Measurements from ENCODE around the gene CIRBP. TPM values are rescaled to one million over a fixed set of nuclear protein-coding genes. Genes with fewer than 3 reads are reported as not detected.

The CIRBP gene
- total RNA-seq, 2 donors from 2014 or later, result 163 to 179 TPM

DNA sequence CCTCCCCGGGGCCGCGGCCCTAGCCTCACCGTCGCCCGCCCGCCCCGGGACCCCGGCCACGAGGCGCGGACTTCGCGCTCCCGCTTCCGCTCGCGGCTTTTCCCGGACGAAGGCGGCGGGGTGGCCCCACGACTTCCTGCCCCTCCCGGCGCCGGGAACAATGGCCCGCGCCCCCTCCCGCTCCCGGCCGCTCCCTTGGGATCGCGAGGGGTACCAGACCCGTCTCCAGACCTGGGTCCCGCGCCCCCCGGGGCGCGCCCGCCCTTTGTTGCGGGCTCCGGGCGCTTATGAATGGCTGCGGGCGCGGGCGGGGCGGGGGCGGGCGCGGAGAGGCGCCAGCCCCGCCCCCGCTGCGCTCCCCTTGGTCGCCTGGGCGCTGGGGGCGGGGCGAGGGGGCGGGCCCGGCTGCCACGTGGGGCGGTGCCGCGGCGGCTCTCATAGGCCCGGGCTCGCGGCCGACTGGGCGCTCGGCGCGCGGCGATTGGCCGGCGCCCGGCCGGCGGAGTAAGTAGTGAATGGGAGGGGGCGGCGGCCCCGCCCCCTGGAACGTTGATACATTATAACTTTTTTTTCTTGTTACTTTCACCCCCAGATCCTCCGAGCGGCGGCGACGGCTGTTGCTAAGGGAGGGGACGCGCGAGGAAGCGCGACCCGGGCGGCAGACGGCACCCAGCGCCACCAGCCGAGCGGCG is 19.7 kb upstream of the CIRBP start:
- Histone ChIP-seq H3K27ac (peak overlapping the region; percentile 99), H3K9ac (ENCODE audit: low read depth in 2 of 2, low read length in 2 of 2) (peak overlapping the region; percentile 70 to 97), H3K4me1 (peaks cover 27% of the 10 kb centered on the region), H3K27me3 (no peaks in the 10 kb centered on the region), H3K36me3 (peaks cover 7% of the 10 kb centered on the region), H3K9me3 (no peaks in the 10 kb centered on the region), H3K4me3 (peak overlapping the region; percentile 85)
- peak; percentile 93 for DNase-seq
- intact Hi-C loops (cut with DNase I), result no loop called here
- TF ChIP-seq CTCF (IDR thresholded peaks at IDR 0.05), result no peak

DNA sequence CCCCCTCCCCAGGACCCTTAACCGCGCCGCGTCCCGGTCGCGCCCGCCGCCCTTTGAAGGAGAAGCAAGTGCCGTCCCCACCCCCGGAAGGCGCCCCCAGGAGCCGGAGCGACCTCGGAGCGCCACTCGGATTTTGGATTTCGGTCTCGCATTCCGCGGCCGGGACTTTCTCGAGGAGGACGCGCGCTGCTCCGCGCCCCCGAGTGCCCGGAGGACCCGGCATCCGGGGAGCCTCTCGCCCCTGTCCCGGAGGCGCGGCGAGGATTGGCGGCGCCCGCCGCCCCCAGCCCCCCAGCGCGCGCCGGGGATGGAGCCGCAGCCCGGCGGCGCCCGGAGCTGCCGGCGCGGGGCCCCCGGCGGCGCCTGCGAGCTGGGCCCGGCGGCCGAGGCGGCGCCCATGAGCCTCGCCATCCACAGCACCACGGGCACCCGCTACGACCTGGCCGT is 19.1 kb upstream of the CIRBP start:
- Histone ChIP-seq H3K27me3 (no peaks in the 10 kb centered on the region), H3K4me3 (peak overlapping the region; percentile 85), H3K36me3 (peaks cover 12% of the 10 kb centered on the region), H3K9me3 (no peaks in the 10 kb centered on the region), H3K4me1 (peaks cover 26% of the 10 kb centered on the region), H3K27ac (peak overlapping the region; percentile 99), H3K9ac (ENCODE audit: low read depth in 2 of 2, low read length in 2 of 2) (peak overlapping the region; percentile 70 to 95)
- DNase-seq, result no peak
- intact Hi-C loops (cut with DNase I), result no loop called here
- no peak for TF ChIP-seq CTCF (IDR thresholded peaks at IDR 0.05)

GRCh38 chr19:1250437-1251260 is 18.5 kb upstream of the CIRBP start:
- peaks cover 19% of the 10 kb centered on the region for H3K36me3 ChIP-seq
- no peaks in the 10 kb centered on the region for H3K27me3 ChIP-seq
- H3K9ac ChIP-seq (ENCODE audit: low read depth in 2 of 2, low read length in 2 of 2), result peak overlapping the region; percentile 95 to 99
- no peak for TF ChIP-seq CTCF (IDR thresholded peaks at IDR 0.05)
- peaks cover 26% of the 10 kb centered on the region for H3K4me1 ChIP-seq
- no peaks in the 10 kb centered on the region for H3K9me3 ChIP-seq
- intact Hi-C loops (cut with DNase I), result no loop called here
- peak; percentile 65 for DNase-seq
- peak overlapping the region; percentile 85 for H3K4me3 ChIP-seq
- H3K27ac ChIP-seq, result peak overlapping the region; percentile 99

GRCh38 chr19:1251330-1252220 is 17.6 kb upstream of the CIRBP start:
- Histone ChIP-seq H3K27ac (peak overlapping the region; percentile 99), H3K4me3 (peak overlapping the region; percentile 85), H3K9me3 (no peaks in the 10 kb centered on the region), H3K36me3 (peaks cover 24% of the 10 kb centered on the region), H3K27me3 (no peaks in the 10 kb centered on the region), H3K9ac (ENCODE audit: low read depth in 2 of 2, low read length in 2 of 2) (peak overlapping the region; percentile 95 to 99), H3K4me1 (peaks cover 27% of the 10 kb centered on the region)
- no peak for TF ChIP-seq CTCF (IDR thresholded peaks at IDR 0.05)
- intact Hi-C loops (cut with DNase I), result no loop called here
- DNase-seq, result peak; percentile 81

Measured in colonic mucosa (tissue), 4 donors.